A549 (cell line): ENCODE measurements around the gene TIMM21. TPM values are rescaled to one million over a fixed set of nuclear protein-coding genes. Genes with fewer than 3 reads are reported as not detected.
A peak's percentile ranks its signal among the peaks of the same experiment; 100 is the strongest.

Source experiments
- ATAC-seq, 2 experiments: fragments of 200-7000 bp in 1 of 2; fragments of >200 bp in 1 of 2; cut with Nextera tagmentation in 1 of 2; cut with Tn5 transposase in 1 of 2; 3 replicates each; pipeline versions ENCODE4 v1.8.0 to v1.9.1; 2018 to 2020; ENCODE audit warnings: mild to moderate bottlenecking in 1 of 2, moderate library complexity in 1 of 2
- CTCF ChIA-PET: fragments of 300-600 bp; sonication (Branson Sonifier 250); formaldehyde crosslinking; extraction: SDS; loops from one replicate; lab custom pipeline; 2021; ENCODE audit warnings: antibody characterized with exemption, inconsistent platforms; lab: Yijun Ruan, JAX
- POLR2A ChIA-PET: fragments of 350-600 bp; formaldehyde crosslinking; extraction: SDS; loops from one replicate; lab custom pipeline; 2021; ENCODE audit warnings: antibody characterized with exemption, inconsistent platforms; lab: Yijun Ruan, JAX
- DNase-seq, 2 experiments: peaks; one replicate each; pipeline versions ENCODE4 v3.0.0 to v3.0.0-alpha.2; 2011 to 2016; ENCODE audit warnings: low read depth in 1 of 2, low spot score in 1 of 2
- FAIRE-seq: peaks from 2 replicates; lab custom pipeline; 2011; peaks lifted over from hg19 to GRCh38; lab: Jason Lieb, UNC
- H3K27ac ChIP-seq, 2 experiments: fragments of >200 bp; sonication (Bioruptor Twin); formaldehyde crosslinking; 3 replicates each; pipeline ENCODE4 v1.5.1; 2016 to 2017
- H3K4me1 ChIP-seq: fragments of >200 bp; sonication (Bioruptor Twin); formaldehyde crosslinking; 3 replicates; pipeline ENCODE4 v1.6.1; 2016
- H3K4me2 ChIP-seq: fragments of >200 bp; sonication (Bioruptor Twin); formaldehyde crosslinking; 3 replicates; pipeline ENCODE4 v1.6.1; 2016
- H3K4me3 ChIP-seq: fragments of >200 bp; sonication (Bioruptor Twin); formaldehyde crosslinking; 3 replicates; pipeline ENCODE4 v1.5.1; 2016
- H3K9me3 ChIP-seq: fragments of >200 bp; sonication (Bioruptor Twin); formaldehyde crosslinking; 3 replicates; pipeline ENCODE4 v1.6.1; 2016
- RNF2 ChIP-seq: fragments of 200-600 bp; sonication (generic); IDR thresholded peaks from 2 replicates; pipeline ENCODE4 v1.6.1; 2016; ENCODE audit warnings: low read depth, mild to moderate bottlenecking, antibody characterized with exemption, moderate library complexity, borderline replicate concordance
- TP53 ChIP-seq: fragments of 250-450 bp; sonication (Bioruptor Pico); IDR thresholded peaks from 2 replicates; pipeline ENCODE4 v1.5.0; 2021; ENCODE audit warnings: mild to moderate bottlenecking, moderate library complexity
- WGBS: methylation state at CpG from one replicate; pipeline ENCODE4 v1.1.6; 2017; ENCODE audit errors: missing lambda C conversion rate; 5-methylcytosine and 5-hydroxymethylcytosine counted together
- polyA plus RNA-seq, 4 experiments: library from polyadenylated mRNA; depleted of rRNA in 3 of 4; stranded (reverse); fragments of >200 nt; fragmentation: RNase III in 1 of 4; extraction: RNeasy Plus Mini Kit Qiagen cat#74134 plus additional on column Dnase treatment in 1 of 4; gene quantifications; 2 replicates in 3 of 4; 3 replicates in 1 of 4; pipeline ENCODE4 v1.2.3, GENCODE V29; 2011 to 2017
- TF ChIP-seq, protein P1 (sequence below): fragments of >200 bp; sonication (Bioruptor Twin); formaldehyde crosslinking; IDR thresholded peaks from 3 replicates; pipeline ENCODE4 v1.5.1; 2016
- TF ChIP-seq, protein P2 (sequence below): IDR thresholded peaks from 2 replicates; pipeline ENCODE4 v1.6.1; 2012; ENCODE audit warnings: low read depth, borderline replicate concordance

TIMM21 gene
- polyA plus RNA-seq, 2 of the 4 experiments (the other 2 are of a cell fraction), result 61.4 to 64.6 TPM

DNA sequence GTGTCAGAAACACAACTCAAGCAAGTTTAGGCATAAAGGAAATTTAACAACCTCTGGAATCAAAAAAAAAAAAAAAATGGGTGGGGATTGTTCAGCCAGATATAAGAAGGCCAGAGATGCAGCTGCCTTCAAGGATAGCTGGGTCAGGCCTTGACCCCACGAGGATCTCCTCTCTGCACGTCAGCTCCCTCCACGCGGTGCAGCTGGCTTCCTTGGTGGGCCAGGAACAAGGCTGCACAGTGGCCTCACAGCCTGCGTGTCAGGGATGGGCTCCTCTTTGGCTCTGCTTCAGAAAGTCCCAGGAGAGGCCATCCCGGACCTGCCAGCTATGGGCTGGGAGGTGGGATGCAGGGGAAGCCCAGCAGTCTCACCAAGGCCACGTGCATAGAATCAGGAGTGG is 55.5 kb downstream of the TIMM21 start (continued):
- TF ChIP-seq, protein P1, sequence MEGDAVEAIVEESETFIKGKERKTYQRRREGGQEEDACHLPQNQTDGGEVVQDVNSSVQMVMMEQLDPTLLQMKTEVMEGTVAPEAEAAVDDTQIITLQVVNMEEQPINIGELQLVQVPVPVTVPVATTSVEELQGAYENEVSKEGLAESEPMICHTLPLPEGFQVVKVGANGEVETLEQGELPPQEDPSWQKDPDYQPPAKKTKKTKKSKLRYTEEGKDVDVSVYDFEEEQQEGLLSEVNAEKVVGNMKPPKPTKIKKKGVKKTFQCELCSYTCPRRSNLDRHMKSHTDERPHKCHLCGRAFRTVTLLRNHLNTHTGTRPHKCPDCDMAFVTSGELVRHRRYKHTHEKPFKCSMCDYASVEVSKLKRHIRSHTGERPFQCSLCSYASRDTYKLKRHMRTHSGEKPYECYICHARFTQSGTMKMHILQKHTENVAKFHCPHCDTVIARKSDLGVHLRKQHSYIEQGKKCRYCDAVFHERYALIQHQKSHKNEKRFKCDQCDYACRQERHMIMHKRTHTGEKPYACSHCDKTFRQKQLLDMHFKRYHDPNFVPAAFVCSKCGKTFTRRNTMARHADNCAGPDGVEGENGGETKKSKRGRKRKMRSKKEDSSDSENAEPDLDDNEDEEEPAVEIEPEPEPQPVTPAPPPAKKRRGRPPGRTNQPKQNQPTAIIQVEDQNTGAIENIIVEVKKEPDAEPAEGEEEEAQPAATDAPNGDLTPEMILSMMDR, result no peak

DNA sequence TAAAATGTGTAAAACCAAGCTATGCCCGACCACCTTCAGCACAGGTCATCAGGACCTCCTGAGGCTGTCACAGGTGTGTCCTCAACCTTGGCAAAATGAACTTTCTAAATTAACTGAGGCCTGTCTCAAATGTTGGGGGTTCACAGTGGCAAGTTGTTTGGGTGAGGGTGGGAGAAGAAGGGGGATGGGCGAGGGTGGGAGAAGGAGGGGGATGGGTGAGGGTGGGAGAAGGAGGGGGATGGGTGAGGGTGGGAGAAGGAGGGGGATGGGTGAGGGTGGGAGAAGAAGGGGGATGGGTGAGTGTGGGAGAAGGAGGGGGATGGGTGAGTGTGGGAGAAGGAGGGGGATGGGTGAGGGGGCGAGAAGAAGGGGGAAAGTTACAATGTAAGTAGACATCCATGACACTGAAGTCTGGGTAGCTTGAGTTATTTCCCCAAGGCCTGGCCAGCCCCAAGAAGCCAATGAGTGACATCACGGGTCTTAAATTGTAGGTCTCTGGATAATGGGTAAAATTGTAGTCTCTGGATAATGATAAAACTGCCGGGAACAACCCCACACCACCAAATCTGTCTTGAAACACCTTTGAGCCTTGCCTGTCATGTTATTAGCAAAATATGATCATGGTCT is 56.3 kb downstream of the TIMM21 start:
- Histone ChIP-seq H3K4me1 (0 out of 3 replicates have a peak, but pooled peaks cover 4% of the 10 kb centered on the region), H3K27ac (peak overlapping the region in 1 of 2 experiments; percentile 50; a peak in 1 of 6 replicates), H3K9me3 (no peaks in the 10 kb centered on the region), H3K4me2 (no peak overlapping the region), H3K4me3 (no peak overlapping the region)
- 64% methylated on average over 3 of the region's 5 CpGs for WGBS
- ATAC-seq, result peak in 1 of 2 experiments; percentile 75; a peak in 2 of 6 replicates
- TF ChIP-seq RNF2 (no peak), TP53 (CRISPR knock-in tag) (no peak)
- TF ChIP-seq, protein P2, sequence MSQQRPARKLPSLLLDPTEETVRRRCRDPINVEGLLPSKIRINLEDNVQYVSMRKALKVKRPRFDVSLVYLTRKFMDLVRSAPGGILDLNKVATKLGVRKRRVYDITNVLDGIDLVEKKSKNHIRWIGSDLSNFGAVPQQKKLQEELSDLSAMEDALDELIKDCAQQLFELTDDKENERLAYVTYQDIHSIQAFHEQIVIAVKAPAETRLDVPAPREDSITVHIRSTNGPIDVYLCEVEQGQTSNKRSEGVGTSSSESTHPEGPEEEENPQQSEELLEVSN, result no peak
- DNase-seq, result no peak
- FAIRE-seq, result no peak
- ChIA-PET CTCF (interaction anchor here (0.9 to 1.4 kb wide), 2 partner anchors 8 to 138 kb away, joined by 4 to 5 read pairs; no protein-coding TSS in a partner anchor), POLR2A (no interaction called here)

Other genes starting within 250 kb of the TIMM21 start
- gene FBXO15, start 689 bp upstream of the TIMM21 start, polyA plus RNA-seq (2011; rRNA removed), result 1.7 and 2.3 TPM in 2 replicates
- gene FBXO15, start 689 bp upstream of the TIMM21 start, polyA plus RNA-seq (2017; fragmentation: RNase III; extraction: RNeasy Plus Mini Kit Qiagen cat#74134 plus additional on column Dnase treatment), result 0.83 to 1.4 TPM (median 1.3 TPM) in 3 replicates
- 132 and 134 TPM in 2 replicates for gene CYB5A, start 143.4 kb downstream of the TIMM21 start, polyA plus RNA-seq (2011; rRNA removed)
- 227 to 287 TPM (median 267 TPM) in 3 replicates for gene CYB5A, start 143.4 kb downstream of the TIMM21 start, polyA plus RNA-seq (2017; fragmentation: RNase III; extraction: RNeasy Plus Mini Kit Qiagen cat#74134 plus additional on column Dnase treatment)
- gene C18orf63, start 167.3 kb downstream of the TIMM21 start, polyA plus RNA-seq (2011; rRNA removed), result not detected in 2 replicates
- gene C18orf63, start 167.3 kb downstream of the TIMM21 start, polyA plus RNA-seq (2017; fragmentation: RNase III; extraction: RNeasy Plus Mini Kit Qiagen cat#74134 plus additional on column Dnase treatment), result not detected in 3 replicates